SK-N-SH (cell line): ENCODE results near the gene NANS. TPM values are rescaled to one million over a fixed set of nuclear protein-coding genes. Genes with fewer than 3 reads are reported as not detected.

ENCODE experiments used
- CTCF ChIA-PET: fragments of 300-600, 350-600 bp; formaldehyde crosslinking; extraction: SDS; loops from one replicate; lab custom pipeline; 2021; lab: Yijun Ruan, JAX
- POLR2A ChIA-PET: fragments of 350-600 bp; sonication (Branson Sonifier 250); formaldehyde crosslinking; extraction: SDS; loops from one replicate; lab custom pipeline; 2020; ENCODE audit warnings: antibody characterized with exemption, inconsistent platforms; lab: Yijun Ruan, JAX
- DNase-seq: peaks from one replicate; pipeline ENCODE4 v3.0.0; 2012
- H2AFZ ChIP-seq: fragments of 200-600 bp; sonication (generic); 2 replicates; pipeline ENCODE4 v1.8.1; 2016; ENCODE audit warnings: antibody characterized with exemption, mild to moderate bottlenecking, low read depth
- H3F3A ChIP-seq: fragments of 200-600 bp; sonication (generic); replicated peaks from 2 replicates; pipeline ENCODE3; 2016; ENCODE audit warnings: antibody characterized with exemption, mild to moderate bottlenecking; ENCODE audit not compliant: insufficient read depth
- H3K27ac ChIP-seq, 2 experiments: fragments of 200-500 bp in 1 of 2; fragments of 200-600 bp in 1 of 2; sonication (Bioruptor generic) in 1 of 2; sonication (generic), shearing (Covaris generic) in 1 of 2; 2 replicates each; pipeline versions ENCODE4 v1.5.1 to v1.6.1; 2014 to 2016; ENCODE audit warnings: low read depth in 2 of 2, inconsistent platforms in 1 of 2, low read length in 1 of 2, mild to moderate bottlenecking in 1 of 2, mixed read lengths in 1 of 2
- H3K27me3 ChIP-seq: fragments of 200-600 bp; sonication (generic), shearing (Covaris generic); 2 replicates; pipeline ENCODE4 v1.6.1; 2016; ENCODE audit warnings: mixed run types; ENCODE audit not compliant: insufficient read depth
- H3K36me3 ChIP-seq, 2 experiments: fragments of 200-500 bp in 1 of 2; fragments of 200-600 bp in 1 of 2; sonication (Bioruptor generic) in 1 of 2; sonication (generic) in 1 of 2; replicated peaks in 1 of 2; 2 replicates each; pipeline versions ENCODE3 to v1.5.1; 2014 to 2016; ENCODE audit warnings: low read length in 1 of 2, mild to moderate bottlenecking in 1 of 2; ENCODE audit not compliant: insufficient read depth in 2 of 2, control insufficient read depth in 1 of 2
- H3K4me1 ChIP-seq, 2 experiments: fragments of 200-500 bp in 1 of 2; fragments of 200-600 bp in 1 of 2; sonication (Bioruptor generic) in 1 of 2; sonication (generic), shearing (Covaris generic) in 1 of 2; 2 replicates each; pipeline versions ENCODE4 v1.5.1 to v1.6.1; 2014 to 2016; ENCODE audit warnings: low read depth in 1 of 2, low read length in 1 of 2, mixed run types in 1 of 2; ENCODE audit not compliant: insufficient read depth in 2 of 2, control insufficient read depth in 1 of 2
- H3K4me2 ChIP-seq: fragments of 200-600 bp; sonication (generic), shearing (Covaris generic); 2 replicates; pipeline ENCODE4 v1.6.1; 2017; ENCODE audit warnings: mixed run types
- H3K4me3 ChIP-seq, 2 experiments: fragments of 200-500 bp in 1 of 2; fragments of 200-600 bp in 1 of 2; sonication (Bioruptor generic) in 1 of 2; sonication (generic), shearing (Covaris generic) in 1 of 2; 2 replicates each; pipeline versions ENCODE4 v1.5.1 to v1.8.1; 2014 to 2016; ENCODE audit warnings: low read depth in 2 of 2, inconsistent platforms in 1 of 2, low read length in 1 of 2, mild to moderate bottlenecking in 1 of 2, mixed read lengths in 1 of 2, moderate library complexity in 1 of 2
- H3K79me2 ChIP-seq: fragments of 200-600 bp; sonication (generic); 2 replicates; pipeline ENCODE4 v1.8.1; 2017; ENCODE audit warnings: mild to moderate bottlenecking; ENCODE audit not compliant: insufficient read depth
- H3K9ac ChIP-seq: fragments of 200-600 bp; sonication (generic); 2 replicates; pipeline ENCODE4 v1.6.1; 2017; ENCODE audit warnings: mixed run types
- H3K9me2 ChIP-seq: fragments of 200-600 bp; sonication (generic); 2 replicates; pipeline ENCODE4 v1.6.1; 2017; ENCODE audit warnings: mixed run types
- H3K9me3 ChIP-seq: fragments of 200-600 bp; sonication (generic); 2 replicates; pipeline ENCODE4 v1.6.1; 2017; ENCODE audit warnings: mixed run types, mild to moderate bottlenecking, moderate library complexity
- H4K20me1 ChIP-seq: fragments of 200-600 bp; sonication (generic); 2 replicates; pipeline ENCODE4 v1.6.1; 2017; ENCODE audit warnings: mild to moderate bottlenecking, mixed run types; ENCODE audit not compliant: insufficient read depth
- CHD2 ChIP-seq: fragments of 150-350 bp; IDR thresholded peaks from 2 replicates; pipeline ENCODE4 v1.6.1; 2018; ENCODE audit warnings: low read length; ENCODE audit not compliant: partially characterized antibody
- ELF1 ChIP-seq: IDR thresholded peaks from 2 replicates; pipeline ENCODE4 v1.4.0; 2012
- EP300 ChIP-seq, 2 experiments: IDR thresholded peaks; 2 replicates each; pipeline versions ENCODE4 v1.4.0 to v1.6.1; 2012; ENCODE audit warnings: borderline replicate concordance in 1 of 2, low read depth in 1 of 2, low read length in 1 of 2
- FOSL2 ChIP-seq: IDR thresholded peaks from 2 replicates; pipeline ENCODE4 v1.4.0; 2012; ENCODE audit warnings: low read depth, mild to moderate bottlenecking, moderate library complexity, borderline replicate concordance
- FOXJ3 ChIP-seq: sonication (generic); formaldehyde crosslinking; IDR thresholded peaks from 2 replicates; pipeline ENCODE4 v1.5.1; 2020; ENCODE audit warnings: mild to moderate bottlenecking, missing genetic modification reagents
- MXI1 ChIP-seq: IDR thresholded peaks from 2 replicates; pipeline ENCODE4 v1.6.1; 2012; ENCODE audit warnings: mild to moderate bottlenecking, low read depth, low read length, improper control_type of control experiment
- NFIC ChIP-seq: IDR thresholded peaks from 2 replicates; pipeline ENCODE4 v1.4.0; 2012; ENCODE audit warnings: borderline replicate concordance
- POLR2AphosphoS5 ChIP-seq: IDR thresholded peaks from 2 replicates; pipeline ENCODE4 v1.6.1; 2012; ENCODE audit warnings: low read depth, low read length
- RXRA ChIP-seq: IDR thresholded peaks from 2 replicates; pipeline ENCODE4 v1.4.0; 2012; ENCODE audit warnings: low read depth, mild to moderate bottlenecking, borderline replicate concordance
- SIN3A ChIP-seq: IDR thresholded peaks from 2 replicates; pipeline ENCODE4 v1.6.1; 2012; ENCODE audit warnings: low read depth, mild to moderate bottlenecking, low read length, moderate library complexity, borderline replicate concordance
- TAF1 ChIP-seq: IDR thresholded peaks from 2 replicates; pipeline ENCODE4 v1.6.1; 2012; ENCODE audit warnings: low read depth, mild to moderate bottlenecking, low read length, moderate library complexity, borderline replicate concordance
- YY1 ChIP-seq: IDR thresholded peaks from 2 replicates; pipeline ENCODE4 v1.4.0; 2012; ENCODE audit warnings: low read depth, mild to moderate bottlenecking
- WGBS: methylation state at CpG from one replicate; pipeline ENCODE4 v1.1.6; 2017; ENCODE audit warnings: low lambda C conversion rate; 5-methylcytosine and 5-hydroxymethylcytosine counted together
- polyA plus RNA-seq, 3 experiments: library from polyadenylated mRNA; depleted of rRNA; stranded (reverse); fragments of >200 nt; gene quantifications; 2 replicates each; pipeline ENCODE4 v1.2.3, GENCODE V29; 2012
- TF ChIP-seq, protein P1 (sequence below): fragments of 150-350 bp; IDR thresholded peaks from 2 replicates; pipeline ENCODE4 v1.6.1; 2017; ENCODE audit warnings: antibody characterized with exemption, low read length, low read depth, borderline replicate concordance
- TF ChIP-seq, protein P2 (sequence below): fragments of 200-600 bp; sonication (generic); IDR thresholded peaks from 2 replicates; pipeline ENCODE4 v1.6.1; 2017; ENCODE audit warnings: antibody characterized with exemption, mild to moderate bottlenecking, moderate library complexity
- TF ChIP-seq, protein P3 (sequence below): fragments of 150-350 bp; IDR thresholded peaks from 2 replicates; pipeline ENCODE4 v1.6.1; 2016; ENCODE audit warnings: mild to moderate bottlenecking, low read depth, low read length
- TF ChIP-seq, protein P4 (sequence below): IDR thresholded peaks from 2 replicates; pipeline ENCODE4 v1.4.0; 2012; ENCODE audit warnings: low read depth, borderline replicate concordance
- TF ChIP-seq, protein P5 (sequence below): IDR thresholded peaks from 2 replicates; pipeline ENCODE4 v1.6.1; 2012; ENCODE audit warnings: mild to moderate bottlenecking, low read depth, low read length, moderate library complexity

The NANS gene
- polyA plus RNA-seq, 1 of the 3 experiments (the other 2 are of a cell fraction), result 61.3 TPM

DNA sequence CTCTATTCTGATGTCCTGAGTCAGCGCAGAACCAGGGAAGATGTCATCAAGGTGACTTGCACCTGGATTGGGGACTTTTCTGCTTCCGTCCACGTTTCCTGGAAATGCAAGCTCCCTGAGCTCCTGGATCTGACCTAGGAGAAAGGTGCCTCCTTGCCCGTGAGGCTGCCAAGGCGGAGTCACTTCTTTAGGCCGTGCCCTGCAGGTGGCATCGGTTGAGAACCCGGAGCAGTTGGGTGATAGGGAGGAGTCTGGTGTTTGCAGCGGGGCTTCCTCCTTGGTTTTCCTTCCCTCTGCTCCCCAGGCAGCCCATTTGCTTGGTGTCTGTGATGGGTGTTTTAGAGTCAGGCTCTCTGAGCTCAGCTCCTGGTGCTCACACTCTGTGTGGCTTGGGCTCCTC is 15.2 kb downstream of the NANS start:
- Histone ChIP-seq H3K79me2 (peaks cover 13% of the 10 kb centered on the region; the same call in 1 of the 2 replicates), H3K27me3 (no peaks in the 10 kb centered on the region), H3F3A (peaks cover 6% of the 10 kb centered on the region), H2AFZ (no peak overlapping the region), H3K4me2 (no peak overlapping the region), H3K36me3 (peaks cover 0 to 6% of the 10 kb centered on the region in 2 experiments), H4K20me1 (0 out of 2 replicates have a peak, but pooled peaks cover 3% of the 10 kb centered on the region), H3K9ac (no peak overlapping the region), H3K4me1 (no peaks in the 10 kb centered on the region; a peak in 2 of 4 replicates), H3K27ac (no peak overlapping the region), H3K9me2 (no peaks in the 10 kb centered on the region), H3K9me3 (no peaks in the 10 kb centered on the region), H3K4me3 (no peak overlapping the region)
- ChIA-PET CTCF (interaction anchor here (1.1 to 2.6 kb wide), 2 partner anchors 13 to 144 kb away, joined by 3 to 7 read pairs; no protein-coding TSS in a partner anchor), POLR2A (no interaction called here)
- DNase-seq, result no peak
- WGBS, result 92% methylated on average over 9 of the region's 9 CpGs
- no peak for TF ChIP-seq CHD2
- TF ChIP-seq SIN3A, result no peak
- no peak for TF ChIP-seq FOSL2
- no peak for TF ChIP-seq ELF1
- no peak for TF ChIP-seq MXI1
- TF ChIP-seq RXRA, result no peak
- TF ChIP-seq, protein P1, sequence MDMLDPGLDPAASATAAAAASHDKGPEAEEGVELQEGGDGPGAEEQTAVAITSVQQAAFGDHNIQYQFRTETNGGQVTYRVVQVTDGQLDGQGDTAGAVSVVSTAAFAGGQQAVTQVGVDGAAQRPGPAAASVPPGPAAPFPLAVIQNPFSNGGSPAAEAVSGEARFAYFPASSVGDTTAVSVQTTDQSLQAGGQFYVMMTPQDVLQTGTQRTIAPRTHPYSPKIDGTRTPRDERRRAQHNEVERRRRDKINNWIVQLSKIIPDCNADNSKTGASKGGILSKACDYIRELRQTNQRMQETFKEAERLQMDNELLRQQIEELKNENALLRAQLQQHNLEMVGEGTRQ, result no peak
- no peak for TF ChIP-seq FOXJ3 (CRISPR knock-in tag)
- TF ChIP-seq, protein P2, sequence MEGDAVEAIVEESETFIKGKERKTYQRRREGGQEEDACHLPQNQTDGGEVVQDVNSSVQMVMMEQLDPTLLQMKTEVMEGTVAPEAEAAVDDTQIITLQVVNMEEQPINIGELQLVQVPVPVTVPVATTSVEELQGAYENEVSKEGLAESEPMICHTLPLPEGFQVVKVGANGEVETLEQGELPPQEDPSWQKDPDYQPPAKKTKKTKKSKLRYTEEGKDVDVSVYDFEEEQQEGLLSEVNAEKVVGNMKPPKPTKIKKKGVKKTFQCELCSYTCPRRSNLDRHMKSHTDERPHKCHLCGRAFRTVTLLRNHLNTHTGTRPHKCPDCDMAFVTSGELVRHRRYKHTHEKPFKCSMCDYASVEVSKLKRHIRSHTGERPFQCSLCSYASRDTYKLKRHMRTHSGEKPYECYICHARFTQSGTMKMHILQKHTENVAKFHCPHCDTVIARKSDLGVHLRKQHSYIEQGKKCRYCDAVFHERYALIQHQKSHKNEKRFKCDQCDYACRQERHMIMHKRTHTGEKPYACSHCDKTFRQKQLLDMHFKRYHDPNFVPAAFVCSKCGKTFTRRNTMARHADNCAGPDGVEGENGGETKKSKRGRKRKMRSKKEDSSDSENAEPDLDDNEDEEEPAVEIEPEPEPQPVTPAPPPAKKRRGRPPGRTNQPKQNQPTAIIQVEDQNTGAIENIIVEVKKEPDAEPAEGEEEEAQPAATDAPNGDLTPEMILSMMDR, result no peak
- no peak for TF ChIP-seq TAF1
- TF ChIP-seq EP300 (IDR thresholded peaks at IDR 0.05; ENCODE audit: borderline replicate concordance in 1 of 2, low read depth in 1 of 2, low read length in 1 of 2), result no peak
- TF ChIP-seq YY1, result no peak
- TF ChIP-seq, protein P3, sequence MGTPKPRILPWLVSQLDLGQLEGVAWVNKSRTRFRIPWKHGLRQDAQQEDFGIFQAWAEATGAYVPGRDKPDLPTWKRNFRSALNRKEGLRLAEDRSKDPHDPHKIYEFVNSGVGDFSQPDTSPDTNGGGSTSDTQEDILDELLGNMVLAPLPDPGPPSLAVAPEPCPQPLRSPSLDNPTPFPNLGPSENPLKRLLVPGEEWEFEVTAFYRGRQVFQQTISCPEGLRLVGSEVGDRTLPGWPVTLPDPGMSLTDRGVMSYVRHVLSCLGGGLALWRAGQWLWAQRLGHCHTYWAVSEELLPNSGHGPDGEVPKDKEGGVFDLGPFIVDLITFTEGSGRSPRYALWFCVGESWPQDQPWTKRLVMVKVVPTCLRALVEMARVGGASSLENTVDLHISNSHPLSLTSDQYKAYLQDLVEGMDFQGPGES, result no peak
- no peak for TF ChIP-seq POLR2AphosphoS5
- no peak for TF ChIP-seq NFIC
- TF ChIP-seq, protein P4, sequence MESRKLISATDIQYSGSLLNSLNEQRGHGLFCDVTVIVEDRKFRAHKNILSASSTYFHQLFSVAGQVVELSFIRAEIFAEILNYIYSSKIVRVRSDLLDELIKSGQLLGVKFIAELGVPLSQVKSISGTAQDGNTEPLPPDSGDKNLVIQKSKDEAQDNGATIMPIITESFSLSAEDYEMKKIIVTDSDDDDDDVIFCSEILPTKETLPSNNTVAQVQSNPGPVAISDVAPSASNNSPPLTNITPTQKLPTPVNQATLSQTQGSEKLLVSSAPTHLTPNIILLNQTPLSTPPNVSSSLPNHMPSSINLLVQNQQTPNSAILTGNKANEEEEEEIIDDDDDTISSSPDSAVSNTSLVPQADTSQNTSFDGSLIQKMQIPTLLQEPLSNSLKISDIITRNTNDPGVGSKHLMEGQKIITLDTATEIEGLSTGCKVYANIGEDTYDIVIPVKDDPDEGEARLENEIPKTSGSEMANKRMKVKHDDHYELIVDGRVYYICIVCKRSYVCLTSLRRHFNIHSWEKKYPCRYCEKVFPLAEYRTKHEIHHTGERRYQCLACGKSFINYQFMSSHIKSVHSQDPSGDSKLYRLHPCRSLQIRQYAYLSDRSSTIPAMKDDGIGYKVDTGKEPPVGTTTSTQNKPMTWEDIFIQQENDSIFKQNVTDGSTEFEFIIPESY, result no peak
- TF ChIP-seq, protein P5, sequence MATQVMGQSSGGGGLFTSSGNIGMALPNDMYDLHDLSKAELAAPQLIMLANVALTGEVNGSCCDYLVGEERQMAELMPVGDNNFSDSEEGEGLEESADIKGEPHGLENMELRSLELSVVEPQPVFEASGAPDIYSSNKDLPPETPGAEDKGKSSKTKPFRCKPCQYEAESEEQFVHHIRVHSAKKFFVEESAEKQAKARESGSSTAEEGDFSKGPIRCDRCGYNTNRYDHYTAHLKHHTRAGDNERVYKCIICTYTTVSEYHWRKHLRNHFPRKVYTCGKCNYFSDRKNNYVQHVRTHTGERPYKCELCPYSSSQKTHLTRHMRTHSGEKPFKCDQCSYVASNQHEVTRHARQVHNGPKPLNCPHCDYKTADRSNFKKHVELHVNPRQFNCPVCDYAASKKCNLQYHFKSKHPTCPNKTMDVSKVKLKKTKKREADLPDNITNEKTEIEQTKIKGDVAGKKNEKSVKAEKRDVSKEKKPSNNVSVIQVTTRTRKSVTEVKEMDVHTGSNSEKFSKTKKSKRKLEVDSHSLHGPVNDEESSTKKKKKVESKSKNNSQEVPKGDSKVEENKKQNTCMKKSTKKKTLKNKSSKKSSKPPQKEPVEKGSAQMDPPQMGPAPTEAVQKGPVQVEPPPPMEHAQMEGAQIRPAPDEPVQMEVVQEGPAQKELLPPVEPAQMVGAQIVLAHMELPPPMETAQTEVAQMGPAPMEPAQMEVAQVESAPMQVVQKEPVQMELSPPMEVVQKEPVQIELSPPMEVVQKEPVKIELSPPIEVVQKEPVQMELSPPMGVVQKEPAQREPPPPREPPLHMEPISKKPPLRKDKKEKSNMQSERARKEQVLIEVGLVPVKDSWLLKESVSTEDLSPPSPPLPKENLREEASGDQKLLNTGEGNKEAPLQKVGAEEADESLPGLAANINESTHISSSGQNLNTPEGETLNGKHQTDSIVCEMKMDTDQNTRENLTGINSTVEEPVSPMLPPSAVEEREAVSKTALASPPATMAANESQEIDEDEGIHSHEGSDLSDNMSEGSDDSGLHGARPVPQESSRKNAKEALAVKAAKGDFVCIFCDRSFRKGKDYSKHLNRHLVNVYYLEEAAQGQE, result no peak
- TF ChIP-seq, all 33 proteins: peak for 0
